ENCODE measurements around the gene GNA12. TPM values are rescaled to one million over a fixed set of nuclear protein-coding genes. Genes with fewer than 3 reads are reported as not detected.

Gene GNA12
- total RNA-seq, 1 donor from 2014 or later, result 34.7 TPM

- H3K36me3 ChIP-seq, result no peaks in the 10 kb centered on the region
- H3K27ac ChIP-seq, result no peak overlapping the region
- DNase-seq (ENCODE audit: low spot score), result no peak
- no peaks in the 10 kb centered on the region for H3K27me3 ChIP-seq
- H3K4me3 ChIP-seq, result no peak overlapping the region
- no peaks in the 10 kb centered on the region for H4K20me1 ChIP-seq (ENCODE audit: low read depth)
- no peak overlapping the region for H3K4me2 ChIP-seq
- no peak overlapping the region for H3K9ac ChIP-seq
- TF ChIP-seq, protein P1, sequence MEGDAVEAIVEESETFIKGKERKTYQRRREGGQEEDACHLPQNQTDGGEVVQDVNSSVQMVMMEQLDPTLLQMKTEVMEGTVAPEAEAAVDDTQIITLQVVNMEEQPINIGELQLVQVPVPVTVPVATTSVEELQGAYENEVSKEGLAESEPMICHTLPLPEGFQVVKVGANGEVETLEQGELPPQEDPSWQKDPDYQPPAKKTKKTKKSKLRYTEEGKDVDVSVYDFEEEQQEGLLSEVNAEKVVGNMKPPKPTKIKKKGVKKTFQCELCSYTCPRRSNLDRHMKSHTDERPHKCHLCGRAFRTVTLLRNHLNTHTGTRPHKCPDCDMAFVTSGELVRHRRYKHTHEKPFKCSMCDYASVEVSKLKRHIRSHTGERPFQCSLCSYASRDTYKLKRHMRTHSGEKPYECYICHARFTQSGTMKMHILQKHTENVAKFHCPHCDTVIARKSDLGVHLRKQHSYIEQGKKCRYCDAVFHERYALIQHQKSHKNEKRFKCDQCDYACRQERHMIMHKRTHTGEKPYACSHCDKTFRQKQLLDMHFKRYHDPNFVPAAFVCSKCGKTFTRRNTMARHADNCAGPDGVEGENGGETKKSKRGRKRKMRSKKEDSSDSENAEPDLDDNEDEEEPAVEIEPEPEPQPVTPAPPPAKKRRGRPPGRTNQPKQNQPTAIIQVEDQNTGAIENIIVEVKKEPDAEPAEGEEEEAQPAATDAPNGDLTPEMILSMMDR (IDR thresholded peaks at IDR 0.05), result no peak
- TF ChIP-seq EZH2phosphoT487 (IDR thresholded peaks at IDR 0.05) (no peak), EZH2 (IDR thresholded peaks at IDR 0.05) (no peak)
- no peaks in the 10 kb centered on the region for H3F3A ChIP-seq (ENCODE audit: low read depth)
- peak overlapping the region; percentile 100 for H2AFZ ChIP-seq (replicated peaks)
- Mint-ChIP-seq H3K9me3 (no peaks in the 10 kb centered on the region), H3K36me3 (no peaks in the 10 kb centered on the region), H3K27me3 (ENCODE audit: insufficient read depth, low read depth) (peaks cover 15% of the 10 kb centered on the region), H3K27ac (peak overlapping the region; percentile 94), H3K4me1 (peaks cover 33% of the 10 kb centered on the region), H3K4me3 (no peak overlapping the region)
- H3K4me1 ChIP-seq, result peaks cover 6% of the 10 kb centered on the region
- no peaks in the 10 kb centered on the region for H3K79me2 ChIP-seq (ENCODE audit: low read depth)
- no peaks in the 10 kb centered on the region for H3K9me3 ChIP-seq (ENCODE audit: low read depth)
Observed at GRCh38 chr7:2869981-2870380, 25.9 kb upstream of the GNA12 start.

DNA sequence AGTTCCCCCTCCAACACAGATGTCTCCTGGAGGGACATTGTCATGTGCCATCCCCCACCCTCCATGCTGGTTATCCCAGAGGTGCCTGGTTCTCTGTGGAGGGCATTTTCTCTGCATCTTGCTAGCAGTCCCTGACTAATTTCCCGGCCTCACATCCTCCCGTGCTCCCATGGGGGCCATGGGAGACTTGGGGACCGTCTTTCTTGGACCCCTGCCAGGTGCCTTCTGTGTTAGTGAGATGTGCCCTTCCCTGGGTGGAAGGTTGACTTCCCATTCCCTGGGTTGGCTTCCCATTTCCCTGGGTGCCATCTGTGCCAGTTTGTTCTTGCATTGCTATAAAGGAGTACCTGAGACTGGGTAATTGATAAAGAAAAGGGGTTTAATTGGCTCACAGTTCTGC is 22.5 kb upstream of the GNA12 start:
- Mint-ChIP-seq H3K4me3 (no peak overlapping the region), H3K4me1 (peaks cover 24% of the 10 kb centered on the region), H3K27ac (no peak overlapping the region), H3K27me3 (ENCODE audit: insufficient read depth, low read depth) (peaks cover 11% of the 10 kb centered on the region), H3K9me3 (no peaks in the 10 kb centered on the region), H3K36me3 (no peaks in the 10 kb centered on the region)
- no peaks in the 10 kb centered on the region for H3K79me2 ChIP-seq (ENCODE audit: low read depth)
- H3K9ac ChIP-seq, result no peak overlapping the region
- DNase-seq (ENCODE audit: low spot score), result no peak
- H3K4me2 ChIP-seq, result no peak overlapping the region
- no peaks in the 10 kb centered on the region for H3K9me3 ChIP-seq (ENCODE audit: low read depth)
- no peak overlapping the region for H3K27ac ChIP-seq
- H3K27me3 ChIP-seq, result no peaks in the 10 kb centered on the region
- TF ChIP-seq EZH2phosphoT487 (IDR thresholded peaks at IDR 0.05), result no peak
- TF ChIP-seq EZH2 (IDR thresholded peaks at IDR 0.05), result no peak
- TF ChIP-seq, protein P1 (IDR thresholded peaks at IDR 0.05), result no peak
- peaks cover 6% of the 10 kb centered on the region for H3K4me1 ChIP-seq
- no peaks in the 10 kb centered on the region for H3K36me3 ChIP-seq
- H2AFZ ChIP-seq (replicated peaks), result no peak overlapping the region
- no peaks in the 10 kb centered on the region for H3F3A ChIP-seq (ENCODE audit: low read depth)
- H3K4me3 ChIP-seq, result no peak overlapping the region
- no peaks in the 10 kb centered on the region for H4K20me1 ChIP-seq (ENCODE audit: low read depth)

- no peaks in the 10 kb centered on the region for H3K79me2 ChIP-seq (ENCODE audit: low read depth)
- H3K4me2 ChIP-seq, result no peak overlapping the region
- H3K9me3 ChIP-seq (ENCODE audit: low read depth), result no peaks in the 10 kb centered on the region
- H2AFZ ChIP-seq (replicated peaks), result no peak overlapping the region
- no peaks in the 10 kb centered on the region for H3K27me3 ChIP-seq
- H3K4me3 Mint-ChIP-seq, result no peak overlapping the region
- peak; percentile 79 for DNase-seq (ENCODE audit: low spot score)
- H3K27ac Mint-ChIP-seq, result no peak overlapping the region
- H3K9me3 Mint-ChIP-seq, result no peaks in the 10 kb centered on the region
- no peak overlapping the region for H3K9ac ChIP-seq
- H3K4me1 ChIP-seq, result no peaks in the 10 kb centered on the region
- H3K27ac ChIP-seq, result no peak overlapping the region
- no peaks in the 10 kb centered on the region for H3K36me3 Mint-ChIP-seq
- H3K4me3 ChIP-seq, result no peak overlapping the region
- peaks cover 4% of the 10 kb centered on the region for H3F3A ChIP-seq (ENCODE audit: low read depth)
- TF ChIP-seq EZH2 (IDR thresholded peaks at IDR 0.05), result no peak
- TF ChIP-seq, protein P1 (IDR thresholded peaks at IDR 0.05), result peak; percentile 97
- peaks cover 21% of the 10 kb centered on the region for H3K4me1 Mint-ChIP-seq
- H3K27me3 Mint-ChIP-seq (ENCODE audit: insufficient read depth, low read depth), result peaks cover 11% of the 10 kb centered on the region
- no peaks in the 10 kb centered on the region for H4K20me1 ChIP-seq (ENCODE audit: low read depth)
- H3K36me3 ChIP-seq, result no peaks in the 10 kb centered on the region
Observed at GRCh38 chr7:2864999-2865670, 21.0 kb upstream of the GNA12 start.

All from neural progenitor cell (in vitro differentiated cells).